Measurements from ENCODE around the gene WDR91. TPM values are rescaled to one million over a fixed set of nuclear protein-coding genes. Genes with fewer than 3 reads are reported as not detected.
A peak's percentile ranks its signal among the peaks of the same experiment; 100 is the strongest.

The WDR91 gene
- total RNA-seq, 1 donor from 2014 or later = 5.4 TPM

DNA sequence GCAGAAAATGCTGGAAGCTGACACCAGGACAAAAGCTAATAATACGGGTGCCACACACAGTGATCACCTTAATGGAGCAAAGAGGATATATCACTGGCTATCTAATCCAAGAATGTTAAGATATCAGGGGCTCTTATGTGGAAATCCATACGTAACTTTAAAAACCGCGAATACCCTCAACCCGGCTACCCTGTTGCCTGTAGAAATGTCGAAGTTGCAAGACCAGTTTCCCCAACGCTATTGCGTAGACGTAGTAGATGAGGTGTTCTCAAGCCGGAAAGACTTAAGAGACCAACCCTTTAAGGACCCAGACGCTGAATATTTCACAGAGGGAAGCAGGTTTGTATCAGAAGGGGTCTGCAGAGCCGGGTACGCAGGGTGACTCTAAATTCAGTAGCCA is 33.0 kb downstream of the WDR91 start:
- H3K4me3 Mint-ChIP-seq = no peak overlapping the region
- peaks cover 13% of the 10 kb centered on the region for H3F3A ChIP-seq (ENCODE audit: low read depth)
- H3K4me3 ChIP-seq = no peak overlapping the region
- no peak for DNase-seq (ENCODE audit: low spot score)
- peaks cover 6% of the 10 kb centered on the region for H3K27me3 Mint-ChIP-seq (ENCODE audit: insufficient read depth, low read depth)
- H3K9me3 Mint-ChIP-seq = peaks cover 22% of the 10 kb centered on the region
- peaks cover 11% of the 10 kb centered on the region for H3K4me1 ChIP-seq
- H3K4me2 ChIP-seq = peak overlapping the region; percentile 49
- H3K27ac ChIP-seq = no peak overlapping the region
- peaks cover 4% of the 10 kb centered on the region for H3K4me1 Mint-ChIP-seq
- H3K36me3 ChIP-seq = no peaks in the 10 kb centered on the region
- H4K20me1 ChIP-seq (ENCODE audit: low read depth) = no peaks in the 10 kb centered on the region
- H3K36me3 Mint-ChIP-seq = peaks cover 26% of the 10 kb centered on the region
- TF ChIP-seq, protein P1, sequence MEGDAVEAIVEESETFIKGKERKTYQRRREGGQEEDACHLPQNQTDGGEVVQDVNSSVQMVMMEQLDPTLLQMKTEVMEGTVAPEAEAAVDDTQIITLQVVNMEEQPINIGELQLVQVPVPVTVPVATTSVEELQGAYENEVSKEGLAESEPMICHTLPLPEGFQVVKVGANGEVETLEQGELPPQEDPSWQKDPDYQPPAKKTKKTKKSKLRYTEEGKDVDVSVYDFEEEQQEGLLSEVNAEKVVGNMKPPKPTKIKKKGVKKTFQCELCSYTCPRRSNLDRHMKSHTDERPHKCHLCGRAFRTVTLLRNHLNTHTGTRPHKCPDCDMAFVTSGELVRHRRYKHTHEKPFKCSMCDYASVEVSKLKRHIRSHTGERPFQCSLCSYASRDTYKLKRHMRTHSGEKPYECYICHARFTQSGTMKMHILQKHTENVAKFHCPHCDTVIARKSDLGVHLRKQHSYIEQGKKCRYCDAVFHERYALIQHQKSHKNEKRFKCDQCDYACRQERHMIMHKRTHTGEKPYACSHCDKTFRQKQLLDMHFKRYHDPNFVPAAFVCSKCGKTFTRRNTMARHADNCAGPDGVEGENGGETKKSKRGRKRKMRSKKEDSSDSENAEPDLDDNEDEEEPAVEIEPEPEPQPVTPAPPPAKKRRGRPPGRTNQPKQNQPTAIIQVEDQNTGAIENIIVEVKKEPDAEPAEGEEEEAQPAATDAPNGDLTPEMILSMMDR (IDR thresholded peaks at IDR 0.05) = no peak
- TF ChIP-seq EZH2phosphoT487 (IDR thresholded peaks at IDR 0.05) = no peak
- TF ChIP-seq EZH2 (IDR thresholded peaks at IDR 0.05) = no peak
- no peak overlapping the region for H3K9ac ChIP-seq
- H3K27me3 ChIP-seq = no peaks in the 10 kb centered on the region
- no peaks in the 10 kb centered on the region for H3K79me2 ChIP-seq (ENCODE audit: low read depth)
- peaks cover 8% of the 10 kb centered on the region for H3K9me3 ChIP-seq (ENCODE audit: low read depth)
- H3K27ac Mint-ChIP-seq = no peak overlapping the region
- no peak overlapping the region for H2AFZ ChIP-seq (replicated peaks)

DNA sequence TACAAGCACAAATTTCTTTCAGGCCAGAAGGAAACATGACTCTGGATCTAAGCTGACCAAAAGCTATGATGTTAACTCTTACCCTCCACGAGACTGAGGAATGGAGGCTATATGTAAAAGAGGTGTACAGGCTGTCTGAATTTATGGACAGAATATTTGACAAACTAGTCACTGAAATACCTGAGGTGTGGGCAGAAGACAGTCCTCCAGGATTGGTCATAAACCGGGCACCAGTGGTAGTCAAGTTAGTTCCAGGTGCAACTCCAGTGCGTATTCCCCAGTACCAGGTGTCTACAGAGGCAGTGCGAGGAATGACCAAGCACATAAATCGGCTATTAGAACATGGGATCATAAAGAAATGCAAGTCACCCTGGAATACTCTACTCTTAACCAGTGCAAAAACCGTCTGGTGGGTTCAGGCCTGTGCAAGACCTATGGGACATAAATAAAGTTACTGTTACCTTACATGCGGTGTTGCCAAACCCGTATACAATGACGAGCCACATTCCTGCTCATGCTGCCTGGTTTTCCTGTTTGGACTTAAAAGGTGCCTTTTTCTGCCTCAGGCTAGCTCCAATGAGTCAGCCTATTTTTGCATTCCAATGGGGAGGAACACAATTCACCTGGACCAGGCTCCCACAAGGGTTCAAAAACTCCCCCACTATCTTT is 34.2 kb downstream of the WDR91 start:
- Mint-ChIP-seq H3K36me3 (peaks cover 17% of the 10 kb centered on the region), H3K4me3 (no peak overlapping the region), H3K27ac (no peak overlapping the region), H3K27me3 (ENCODE audit: insufficient read depth, low read depth) (peaks cover 3% of the 10 kb centered on the region), H3K4me1 (peaks cover 4% of the 10 kb centered on the region), H3K9me3 (peaks cover 15% of the 10 kb centered on the region)
- no peak overlapping the region for H3K4me2 ChIP-seq
- H3K4me3 ChIP-seq = no peak overlapping the region
- peaks cover 13% of the 10 kb centered on the region for H3F3A ChIP-seq (ENCODE audit: low read depth)
- DNase-seq (ENCODE audit: low spot score) = no peak
- TF ChIP-seq EZH2phosphoT487 (IDR thresholded peaks at IDR 0.05) (no peak), EZH2 (IDR thresholded peaks at IDR 0.05) (no peak)
- TF ChIP-seq, protein P1 (IDR thresholded peaks at IDR 0.05) = no peak
- H3K36me3 ChIP-seq = no peaks in the 10 kb centered on the region
- H3K79me2 ChIP-seq (ENCODE audit: low read depth) = no peaks in the 10 kb centered on the region
- H3K27ac ChIP-seq = no peak overlapping the region
- no peaks in the 10 kb centered on the region for H3K27me3 ChIP-seq
- H2AFZ ChIP-seq (replicated peaks) = no peak overlapping the region
- no peaks in the 10 kb centered on the region for H4K20me1 ChIP-seq (ENCODE audit: low read depth)
- H3K4me1 ChIP-seq = peaks cover 11% of the 10 kb centered on the region
- H3K9ac ChIP-seq = no peak overlapping the region
- peaks cover 8% of the 10 kb centered on the region for H3K9me3 ChIP-seq (ENCODE audit: low read depth)

DNA sequence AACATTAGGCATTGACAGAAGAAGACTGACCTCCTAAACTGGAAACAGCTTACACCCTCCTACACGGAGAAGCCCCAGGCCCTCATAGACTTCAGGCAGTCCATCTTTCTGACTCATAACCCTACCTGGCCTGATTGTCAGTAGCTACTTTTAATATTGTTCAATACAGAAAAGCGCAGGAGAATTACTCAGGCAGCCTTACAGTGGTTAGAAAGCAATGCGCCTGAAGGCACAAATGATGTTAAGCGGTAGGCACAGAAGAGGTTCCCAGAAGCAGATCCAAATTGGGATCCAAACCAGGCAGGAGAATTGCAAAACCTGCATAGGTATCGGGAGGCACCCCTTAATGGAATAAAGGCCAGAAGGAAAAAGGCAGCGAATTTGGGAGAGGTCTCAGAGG is 35.4 kb downstream of the WDR91 start:
- no peaks in the 10 kb centered on the region for H3K36me3 ChIP-seq
- H3F3A ChIP-seq (ENCODE audit: low read depth) = peaks cover 25% of the 10 kb centered on the region
- TF ChIP-seq, protein P1 (IDR thresholded peaks at IDR 0.05) = no peak
- TF ChIP-seq EZH2phosphoT487 (IDR thresholded peaks at IDR 0.05) (no peak), EZH2 (IDR thresholded peaks at IDR 0.05) (no peak)
- peaks cover 6% of the 10 kb centered on the region for H3K9me3 Mint-ChIP-seq
- peaks cover 4% of the 10 kb centered on the region for H3K9me3 ChIP-seq (ENCODE audit: low read depth)
- H4K20me1 ChIP-seq (ENCODE audit: low read depth) = no peaks in the 10 kb centered on the region
- H3K9ac ChIP-seq = no peak overlapping the region
- no peak overlapping the region for H3K27ac ChIP-seq
- H3K27me3 Mint-ChIP-seq (ENCODE audit: insufficient read depth, low read depth) = peaks cover 6% of the 10 kb centered on the region
- H3K36me3 Mint-ChIP-seq = peaks cover 11% of the 10 kb centered on the region
- no peaks in the 10 kb centered on the region for H3K79me2 ChIP-seq (ENCODE audit: low read depth)
- no peak overlapping the region for H3K4me3 ChIP-seq
- H2AFZ ChIP-seq (replicated peaks) = no peak overlapping the region
- no peak overlapping the region for H3K4me2 ChIP-seq
- H3K4me1 Mint-ChIP-seq = peaks cover 9% of the 10 kb centered on the region
- peaks cover 11% of the 10 kb centered on the region for H3K4me1 ChIP-seq
- H3K27me3 ChIP-seq = no peaks in the 10 kb centered on the region
- no peak for DNase-seq (ENCODE audit: low spot score)
- H3K27ac Mint-ChIP-seq = no peak overlapping the region
- no peak overlapping the region for H3K4me3 Mint-ChIP-seq
